DOHH2 (cell line): Measurements from ENCODE around the gene COL13A1.

Experiments
- EZH2phosphoT487 ChIP-seq: fragments of 200-600 bp; sonication (generic); IDR thresholded peaks from 2 replicates; pipeline ENCODE4 v1.6.1; 2017; ENCODE audit warnings: borderline replicate concordance, mild to moderate bottlenecking, antibody characterized with exemption, low read length, moderate library complexity, mixed read lengths
- TF ChIP-seq, protein P1 (sequence below): fragments of 200-600 bp; sonication (generic); IDR thresholded peaks from one replicate; pipeline ENCODE4 v1.5.1; 2014; ENCODE audit warnings: antibody characterized with exemption, mild to moderate bottlenecking, low read depth, low read length; ENCODE audit not compliant: poor library complexity, severe bottlenecking

GRCh38 chr10:69869291-69869961 lies 67.7 kb downstream of the COL13A1 start:
- TF ChIP-seq, protein P1, sequence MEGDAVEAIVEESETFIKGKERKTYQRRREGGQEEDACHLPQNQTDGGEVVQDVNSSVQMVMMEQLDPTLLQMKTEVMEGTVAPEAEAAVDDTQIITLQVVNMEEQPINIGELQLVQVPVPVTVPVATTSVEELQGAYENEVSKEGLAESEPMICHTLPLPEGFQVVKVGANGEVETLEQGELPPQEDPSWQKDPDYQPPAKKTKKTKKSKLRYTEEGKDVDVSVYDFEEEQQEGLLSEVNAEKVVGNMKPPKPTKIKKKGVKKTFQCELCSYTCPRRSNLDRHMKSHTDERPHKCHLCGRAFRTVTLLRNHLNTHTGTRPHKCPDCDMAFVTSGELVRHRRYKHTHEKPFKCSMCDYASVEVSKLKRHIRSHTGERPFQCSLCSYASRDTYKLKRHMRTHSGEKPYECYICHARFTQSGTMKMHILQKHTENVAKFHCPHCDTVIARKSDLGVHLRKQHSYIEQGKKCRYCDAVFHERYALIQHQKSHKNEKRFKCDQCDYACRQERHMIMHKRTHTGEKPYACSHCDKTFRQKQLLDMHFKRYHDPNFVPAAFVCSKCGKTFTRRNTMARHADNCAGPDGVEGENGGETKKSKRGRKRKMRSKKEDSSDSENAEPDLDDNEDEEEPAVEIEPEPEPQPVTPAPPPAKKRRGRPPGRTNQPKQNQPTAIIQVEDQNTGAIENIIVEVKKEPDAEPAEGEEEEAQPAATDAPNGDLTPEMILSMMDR = no peak
- TF ChIP-seq EZH2phosphoT487 = no peak
